Measurements from ENCODE around the gene AP3M1.

AP3M1 gene

DNA sequence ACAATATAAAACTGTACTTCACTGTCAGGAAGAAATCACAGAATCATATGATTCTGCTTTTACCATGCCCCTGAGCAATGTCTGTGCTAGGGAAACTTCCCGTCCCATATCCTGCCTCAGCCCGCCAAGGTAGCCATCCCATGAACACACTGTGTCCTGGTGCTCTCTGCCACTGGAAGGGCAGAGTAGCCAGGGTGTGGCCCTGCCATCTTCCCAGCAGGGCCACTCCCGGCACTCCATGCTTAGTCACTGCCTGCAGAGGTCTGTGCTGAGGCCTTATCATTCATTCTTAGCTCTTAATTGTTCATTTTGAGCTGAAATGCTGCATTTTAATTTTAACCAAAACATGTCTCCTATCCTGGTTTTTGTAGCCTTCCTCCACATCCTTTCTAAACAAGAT lies 31.8 kb downstream of the AP3M1 start:
- Histone ChIP-seq H3K36me3 (ENCODE audit: control insufficient read depth, insufficient read depth, low read length) (peaks cover 74% of the 10 kb centered on the region), H3K27ac (ENCODE audit: insufficient read depth, low read length, poor library complexity, severe bottlenecking) (peak overlapping the region; percentile 8)

DNA sequence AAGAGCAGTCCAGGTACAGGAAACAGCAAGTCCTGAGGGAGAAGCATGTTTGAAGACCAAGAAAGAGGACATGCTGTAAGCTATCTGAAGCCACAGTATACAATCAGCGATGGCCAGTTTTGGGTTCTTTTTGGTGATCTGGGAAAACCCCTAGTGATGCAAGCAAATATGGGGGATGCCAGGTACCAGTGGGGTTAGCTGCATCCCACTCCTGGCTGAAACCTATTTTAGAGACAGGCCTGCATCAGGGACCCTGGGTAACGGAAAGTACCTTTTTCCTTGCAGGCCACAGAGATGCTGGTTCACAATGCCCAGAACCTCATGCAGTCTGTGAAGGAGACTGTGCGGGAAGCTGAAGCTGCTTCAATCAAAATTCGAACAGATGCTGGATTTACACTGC lies 32.9 kb downstream of the AP3M1 start:
- no peaks in the 10 kb centered on the region for H3K27me3 ChIP-seq (replicated peaks; ENCODE audit: control insufficient read depth, insufficient read depth, low read length, poor library complexity, severe bottlenecking)
- no peaks in the 10 kb centered on the region for H3K9me3 ChIP-seq (ENCODE audit: control insufficient read depth, low read length)
- no peak overlapping the region for H3K4me3 ChIP-seq (ENCODE audit: insufficient read depth, low read depth, low read length, poor library complexity, severe bottlenecking)
- no peak for DNase-seq
- peaks cover 74% of the 10 kb centered on the region for H3K36me3 ChIP-seq (ENCODE audit: control insufficient read depth, insufficient read depth, low read length)
- no peak overlapping the region for H3K27ac ChIP-seq (ENCODE audit: insufficient read depth, low read length, poor library complexity, severe bottlenecking)
- no peaks in the 10 kb centered on the region for H3K4me1 ChIP-seq (ENCODE audit: control insufficient read depth, insufficient read depth, low read length, poor library complexity, severe bottlenecking)

More for the DNA sequence above, 31.8 kb downstream of the AP3M1 start:
- Histone ChIP-seq H3K4me3 (ENCODE audit: insufficient read depth, low read depth, low read length, poor library complexity, severe bottlenecking) (no peak overlapping the region), H3K9me3 (ENCODE audit: control insufficient read depth, low read length) (no peaks in the 10 kb centered on the region), H3K4me1 (ENCODE audit: control insufficient read depth, insufficient read depth, low read length, poor library complexity, severe bottlenecking) (no peaks in the 10 kb centered on the region), H3K27me3 (replicated peaks; ENCODE audit: control insufficient read depth, insufficient read depth, low read length, poor library complexity, severe bottlenecking) (no peaks in the 10 kb centered on the region)
- no peak for DNase-seq

DNA sequence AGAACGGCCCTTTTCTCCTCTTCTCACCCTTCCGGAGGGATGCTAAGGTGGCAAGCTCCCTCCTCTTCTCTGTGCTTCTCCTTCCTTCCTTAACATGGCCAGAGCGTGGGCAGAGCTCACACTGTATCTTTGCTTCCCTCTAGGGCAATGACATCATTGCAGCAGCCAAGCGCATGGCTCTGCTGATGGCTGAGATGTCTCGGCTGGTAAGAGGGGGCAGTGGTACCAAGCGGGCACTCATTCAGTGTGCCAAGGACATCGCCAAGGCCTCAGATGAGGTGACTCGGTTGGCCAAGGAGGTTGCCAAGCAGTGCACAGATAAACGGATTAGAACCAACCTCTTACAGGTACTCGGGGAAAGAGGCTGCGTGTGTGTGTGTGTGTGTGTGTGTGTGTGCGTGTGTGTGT lies 36.6 kb downstream of the AP3M1 start:
- H3K36me3 ChIP-seq (ENCODE audit: control insufficient read depth, insufficient read depth, low read length) = peaks cover 93% of the 10 kb centered on the region
- H3K9me3 ChIP-seq (ENCODE audit: control insufficient read depth, low read length) = no peaks in the 10 kb centered on the region
- no peaks in the 10 kb centered on the region for H3K27me3 ChIP-seq (replicated peaks; ENCODE audit: control insufficient read depth, insufficient read depth, low read length, poor library complexity, severe bottlenecking)
- no peak overlapping the region for H3K27ac ChIP-seq (ENCODE audit: insufficient read depth, low read length, poor library complexity, severe bottlenecking)
- no peaks in the 10 kb centered on the region for H3K4me1 ChIP-seq (ENCODE audit: control insufficient read depth, insufficient read depth, low read length, poor library complexity, severe bottlenecking)
- no peak overlapping the region for H3K4me3 ChIP-seq (ENCODE audit: insufficient read depth, low read depth, low read length, poor library complexity, severe bottlenecking)
- DNase-seq = no peak

DNA sequence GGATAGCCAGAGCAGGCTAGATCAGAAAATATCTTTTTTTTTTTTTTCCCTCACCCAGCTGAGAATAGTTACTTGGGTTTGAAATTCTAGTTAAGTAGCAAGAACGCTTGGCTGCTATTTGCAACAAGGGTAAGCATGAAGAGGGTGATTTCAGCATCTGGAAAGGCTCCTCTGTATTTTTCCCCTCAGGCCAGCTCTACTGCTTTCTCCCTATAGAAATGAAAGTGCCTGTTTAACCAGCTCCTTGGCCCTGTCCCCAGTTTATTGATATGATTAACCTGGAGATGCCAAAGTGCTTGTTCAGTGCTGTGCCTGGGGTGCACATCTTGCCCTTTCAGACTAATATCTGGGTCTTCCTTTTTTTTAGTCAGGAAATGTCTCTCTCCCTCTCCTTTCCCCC lies 37.1 kb downstream of the AP3M1 start:
- Histone ChIP-seq H3K27me3 (replicated peaks; ENCODE audit: control insufficient read depth, insufficient read depth, low read length, poor library complexity, severe bottlenecking) (no peaks in the 10 kb centered on the region), H3K4me1 (ENCODE audit: control insufficient read depth, insufficient read depth, low read length, poor library complexity, severe bottlenecking) (no peaks in the 10 kb centered on the region), H3K27ac (ENCODE audit: insufficient read depth, low read length, poor library complexity, severe bottlenecking) (no peak overlapping the region), H3K36me3 (ENCODE audit: control insufficient read depth, insufficient read depth, low read length) (peaks cover 92% of the 10 kb centered on the region), H3K9me3 (ENCODE audit: control insufficient read depth, low read length) (no peaks in the 10 kb centered on the region), H3K4me3 (ENCODE audit: insufficient read depth, low read depth, low read length, poor library complexity, severe bottlenecking) (no peak overlapping the region)
- no peak for DNase-seq

DNA sequence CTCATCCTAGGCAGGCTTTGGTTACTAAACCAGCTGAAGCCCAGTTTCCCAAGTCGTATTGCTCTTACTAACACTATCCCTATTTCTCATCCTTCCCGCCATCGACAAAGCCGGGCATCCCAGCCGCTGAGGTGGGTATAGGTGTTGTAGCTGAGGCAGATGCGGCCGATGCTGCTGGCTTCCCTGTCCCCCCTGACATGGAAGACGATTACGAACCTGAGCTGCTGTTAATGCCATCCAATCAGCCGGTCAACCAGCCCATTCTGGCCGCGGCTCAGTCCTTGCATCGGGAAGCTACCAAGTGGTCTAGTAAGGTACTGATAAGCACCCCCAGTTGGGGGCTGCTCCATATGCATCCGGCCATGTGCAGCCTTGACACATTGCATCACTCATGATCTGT lies 38.8 kb downstream of the AP3M1 start:
- Histone ChIP-seq H3K4me1 (ENCODE audit: control insufficient read depth, insufficient read depth, low read length, poor library complexity, severe bottlenecking) (no peaks in the 10 kb centered on the region), H3K27ac (ENCODE audit: insufficient read depth, low read length, poor library complexity, severe bottlenecking) (no peak overlapping the region), H3K9me3 (ENCODE audit: control insufficient read depth, low read length) (no peaks in the 10 kb centered on the region), H3K36me3 (ENCODE audit: control insufficient read depth, insufficient read depth, low read length) (peaks cover 83% of the 10 kb centered on the region), H3K27me3 (replicated peaks; ENCODE audit: control insufficient read depth, insufficient read depth, low read length, poor library complexity, severe bottlenecking) (no peaks in the 10 kb centered on the region), H3K4me3 (ENCODE audit: insufficient read depth, low read depth, low read length, poor library complexity, severe bottlenecking) (no peak overlapping the region)
- DNase-seq = no peak

DNA sequence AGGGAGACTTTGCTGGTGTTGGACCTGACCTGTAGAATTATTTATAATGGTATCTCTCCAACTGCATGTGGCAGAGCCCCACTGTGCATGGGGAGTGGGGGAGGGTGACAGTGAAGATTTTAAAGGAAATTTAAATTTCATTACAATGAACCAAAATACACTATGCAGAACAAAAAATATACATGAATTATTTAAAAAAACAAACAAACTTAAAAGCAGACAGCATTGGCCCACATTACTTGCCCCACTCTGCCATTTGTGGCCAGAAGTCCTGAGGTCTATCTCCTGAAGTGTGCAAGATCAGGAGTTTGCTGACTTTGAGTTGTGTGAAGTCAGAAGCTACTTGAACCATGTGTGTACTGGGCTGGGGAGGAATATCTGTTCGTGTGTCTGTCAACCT lies 40.5 kb downstream of the AP3M1 start:
- H3K9me3 ChIP-seq (ENCODE audit: control insufficient read depth, low read length) = no peaks in the 10 kb centered on the region
- no peaks in the 10 kb centered on the region for H3K4me1 ChIP-seq (ENCODE audit: control insufficient read depth, insufficient read depth, low read length, poor library complexity, severe bottlenecking)
- no peak for DNase-seq
- peaks cover 87% of the 10 kb centered on the region for H3K36me3 ChIP-seq (ENCODE audit: control insufficient read depth, insufficient read depth, low read length)
- H3K27me3 ChIP-seq (replicated peaks; ENCODE audit: control insufficient read depth, insufficient read depth, low read length, poor library complexity, severe bottlenecking) = no peaks in the 10 kb centered on the region
- H3K4me3 ChIP-seq (ENCODE audit: insufficient read depth, low read depth, low read length, poor library complexity, severe bottlenecking) = no peak overlapping the region
- H3K27ac ChIP-seq (ENCODE audit: insufficient read depth, low read length, poor library complexity, severe bottlenecking) = no peak overlapping the region

DNA sequence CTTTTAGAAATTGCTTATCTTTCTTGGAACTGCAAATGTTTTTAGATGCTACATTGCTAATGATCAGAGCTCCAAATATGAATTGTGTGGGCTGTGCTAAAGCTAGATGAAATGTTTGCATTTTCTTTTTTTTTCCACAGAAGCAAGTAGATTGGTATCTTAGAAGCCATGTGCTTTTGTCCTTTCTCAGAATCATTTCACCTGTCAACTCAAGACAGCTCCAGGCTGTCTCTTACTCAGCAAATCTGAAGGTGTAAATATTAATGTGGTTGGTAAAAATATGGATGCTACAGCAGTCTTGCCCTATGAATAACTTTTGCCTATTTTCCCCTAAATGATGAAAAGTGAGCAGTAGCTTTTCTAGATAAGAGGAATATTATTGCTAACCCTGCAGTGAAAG lies 41.2 kb downstream of the AP3M1 start:
- no peaks in the 10 kb centered on the region for H3K4me1 ChIP-seq (ENCODE audit: control insufficient read depth, insufficient read depth, low read length, poor library complexity, severe bottlenecking)
- no peak overlapping the region for H3K4me3 ChIP-seq (ENCODE audit: insufficient read depth, low read depth, low read length, poor library complexity, severe bottlenecking)
- H3K27me3 ChIP-seq (replicated peaks; ENCODE audit: control insufficient read depth, insufficient read depth, low read length, poor library complexity, severe bottlenecking) = no peaks in the 10 kb centered on the region
- peaks cover 86% of the 10 kb centered on the region for H3K36me3 ChIP-seq (ENCODE audit: control insufficient read depth, insufficient read depth, low read length)
- no peaks in the 10 kb centered on the region for H3K9me3 ChIP-seq (ENCODE audit: control insufficient read depth, low read length)
- no peak for DNase-seq
- no peak overlapping the region for H3K27ac ChIP-seq (ENCODE audit: insufficient read depth, low read length, poor library complexity, severe bottlenecking)

DNA sequence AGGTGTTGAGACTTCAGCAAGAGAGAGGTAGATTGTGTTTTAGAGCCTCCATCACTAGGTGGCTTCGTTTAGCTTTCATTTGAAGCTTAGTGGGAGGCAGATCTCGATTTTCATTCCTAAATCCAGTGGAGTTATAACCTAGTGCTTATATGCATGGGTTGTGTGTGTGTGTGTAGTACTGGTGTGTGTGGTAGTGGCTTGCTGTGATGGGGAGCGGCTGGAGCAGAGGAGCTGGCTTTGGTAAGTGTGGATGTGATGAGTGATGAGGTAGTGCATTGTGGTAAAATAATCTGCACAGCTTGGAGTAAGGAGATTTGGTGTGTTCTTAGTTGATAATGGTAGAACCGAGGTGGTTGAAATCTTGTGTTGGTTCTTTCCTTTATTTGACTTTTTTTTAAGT lies 43.2 kb downstream of the AP3M1 start:
- no peak for DNase-seq
- peaks cover 76% of the 10 kb centered on the region for H3K36me3 ChIP-seq (ENCODE audit: control insufficient read depth, insufficient read depth, low read length)
- no peaks in the 10 kb centered on the region for H3K9me3 ChIP-seq (ENCODE audit: control insufficient read depth, low read length)
- H3K4me1 ChIP-seq (ENCODE audit: control insufficient read depth, insufficient read depth, low read length, poor library complexity, severe bottlenecking) = no peaks in the 10 kb centered on the region
- no peak overlapping the region for H3K4me3 ChIP-seq (ENCODE audit: insufficient read depth, low read depth, low read length, poor library complexity, severe bottlenecking)
- no peaks in the 10 kb centered on the region for H3K27me3 ChIP-seq (replicated peaks; ENCODE audit: control insufficient read depth, insufficient read depth, low read length, poor library complexity, severe bottlenecking)
- no peak overlapping the region for H3K27ac ChIP-seq (ENCODE audit: insufficient read depth, low read length, poor library complexity, severe bottlenecking)

DNA sequence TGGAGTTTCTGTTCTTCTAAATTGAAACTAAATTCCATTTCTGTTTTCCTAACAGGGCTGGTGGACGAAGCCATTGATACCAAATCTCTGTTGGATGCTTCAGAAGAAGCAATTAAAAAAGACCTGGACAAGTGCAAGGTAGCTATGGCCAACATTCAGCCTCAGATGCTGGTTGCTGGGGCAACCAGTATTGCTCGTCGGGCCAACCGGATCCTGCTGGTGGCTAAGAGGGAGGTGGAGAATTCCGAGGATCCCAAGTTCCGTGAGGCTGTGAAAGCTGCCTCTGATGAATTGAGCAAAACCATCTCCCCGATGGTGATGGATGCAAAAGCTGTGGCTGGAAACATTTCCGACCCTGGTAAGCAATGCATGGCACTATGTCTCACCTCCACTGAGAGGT lies 45.6 kb downstream of the AP3M1 start:
- no peak overlapping the region for H3K27ac ChIP-seq (ENCODE audit: insufficient read depth, low read length, poor library complexity, severe bottlenecking)
- H3K27me3 ChIP-seq (replicated peaks; ENCODE audit: control insufficient read depth, insufficient read depth, low read length, poor library complexity, severe bottlenecking) = no peaks in the 10 kb centered on the region
- no peaks in the 10 kb centered on the region for H3K9me3 ChIP-seq (ENCODE audit: control insufficient read depth, low read length)
- no peaks in the 10 kb centered on the region for H3K4me1 ChIP-seq (ENCODE audit: control insufficient read depth, insufficient read depth, low read length, poor library complexity, severe bottlenecking)
- no peak for DNase-seq
- H3K4me3 ChIP-seq (ENCODE audit: insufficient read depth, low read depth, low read length, poor library complexity, severe bottlenecking) = no peak overlapping the region
- H3K36me3 ChIP-seq (ENCODE audit: control insufficient read depth, insufficient read depth, low read length) = peaks cover 64% of the 10 kb centered on the region

DNA sequence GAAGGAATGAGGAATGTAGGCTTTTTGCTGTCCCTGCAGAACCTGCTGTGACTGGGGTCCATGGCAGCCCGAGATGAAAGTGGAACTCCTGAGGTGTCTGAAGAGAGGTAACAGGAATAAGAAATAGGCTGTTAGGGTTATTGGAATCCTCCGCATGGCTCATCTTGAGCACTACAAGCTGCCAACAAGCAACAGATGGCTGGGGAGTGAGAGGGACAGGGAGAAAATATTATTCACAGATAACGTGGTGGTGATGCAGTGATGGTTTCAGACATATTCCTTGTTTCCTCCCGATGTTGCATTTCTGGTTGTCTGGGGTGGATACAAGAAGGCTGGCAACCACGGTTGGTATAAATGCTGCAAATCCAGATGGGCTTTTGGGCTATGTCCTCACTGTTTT lies 46.1 kb downstream of the AP3M1 start:
- H3K27ac ChIP-seq (ENCODE audit: insufficient read depth, low read length, poor library complexity, severe bottlenecking) = no peak overlapping the region
- H3K4me1 ChIP-seq (ENCODE audit: control insufficient read depth, insufficient read depth, low read length, poor library complexity, severe bottlenecking) = no peaks in the 10 kb centered on the region
- H3K9me3 ChIP-seq (ENCODE audit: control insufficient read depth, low read length) = no peaks in the 10 kb centered on the region
- H3K36me3 ChIP-seq (ENCODE audit: control insufficient read depth, insufficient read depth, low read length) = peaks cover 62% of the 10 kb centered on the region
- DNase-seq = no peak
- no peaks in the 10 kb centered on the region for H3K27me3 ChIP-seq (replicated peaks; ENCODE audit: control insufficient read depth, insufficient read depth, low read length, poor library complexity, severe bottlenecking)
- H3K4me3 ChIP-seq (ENCODE audit: insufficient read depth, low read depth, low read length, poor library complexity, severe bottlenecking) = no peak overlapping the region

All from effector memory CD4-positive, alpha-beta T cell (primary cell).